Lower leg skin (tissue), 3 donors: ENCODE results near the gene PRAME.

Source experiments
- POLR2A ChIP-seq, 2 donors: fragments of 450-650 bp; IDR thresholded peaks; one replicate each; pipeline ENCODE4 v1.6.1; 2016 to 2017; ENCODE audit warnings: antibody characterized with exemption in 2 of 2, mild to moderate bottlenecking in 1 of 2, moderate library complexity in 1 of 2
- TF ChIP-seq, protein P1 (sequence below), 3 donors: fragments of 450-650 bp; IDR thresholded peaks; one replicate each; pipeline ENCODE4 v1.5.1; 2016; ENCODE audit warnings: antibody characterized with exemption in 3 of 3, mild to moderate bottlenecking in 3 of 3, moderate library complexity in 2 of 3

DNA sequence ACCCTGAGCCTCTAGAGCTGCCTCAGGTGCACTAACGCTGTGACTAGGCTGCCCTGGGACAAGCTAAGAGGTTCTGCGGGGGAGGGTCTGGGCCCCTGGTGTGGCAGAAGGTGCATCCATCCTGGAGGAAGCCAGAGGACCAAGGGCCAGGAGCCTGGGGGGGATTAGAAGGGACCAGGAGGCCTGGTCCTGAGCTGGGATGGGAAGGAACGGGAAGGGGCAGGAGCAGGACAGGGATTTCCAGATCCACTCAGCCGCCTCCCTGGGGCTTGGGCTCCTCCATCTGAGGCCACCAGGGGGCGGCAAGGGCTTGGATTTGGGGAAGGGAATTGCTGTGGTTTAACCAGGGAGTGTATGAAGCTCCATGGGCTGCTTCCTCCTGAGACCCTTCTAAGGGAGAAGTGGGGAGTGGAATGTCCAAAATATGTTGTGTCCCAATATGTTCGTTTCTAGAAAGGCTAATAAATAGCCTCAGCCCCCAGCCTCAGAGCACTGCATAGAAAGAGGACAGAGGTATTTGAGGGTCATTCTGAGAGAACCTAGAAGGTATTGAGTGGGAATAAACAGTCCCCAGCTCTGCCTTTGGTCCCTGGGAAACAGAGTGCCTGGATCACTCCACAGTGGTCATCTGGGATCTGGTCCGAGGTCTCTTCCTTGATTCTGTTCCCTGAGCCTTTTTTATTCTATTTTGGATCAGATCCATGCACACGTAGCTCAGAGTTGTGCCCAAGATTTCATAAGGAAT, 17.4 kb upstream of the PRAME start:
- TF ChIP-seq, protein P1, sequence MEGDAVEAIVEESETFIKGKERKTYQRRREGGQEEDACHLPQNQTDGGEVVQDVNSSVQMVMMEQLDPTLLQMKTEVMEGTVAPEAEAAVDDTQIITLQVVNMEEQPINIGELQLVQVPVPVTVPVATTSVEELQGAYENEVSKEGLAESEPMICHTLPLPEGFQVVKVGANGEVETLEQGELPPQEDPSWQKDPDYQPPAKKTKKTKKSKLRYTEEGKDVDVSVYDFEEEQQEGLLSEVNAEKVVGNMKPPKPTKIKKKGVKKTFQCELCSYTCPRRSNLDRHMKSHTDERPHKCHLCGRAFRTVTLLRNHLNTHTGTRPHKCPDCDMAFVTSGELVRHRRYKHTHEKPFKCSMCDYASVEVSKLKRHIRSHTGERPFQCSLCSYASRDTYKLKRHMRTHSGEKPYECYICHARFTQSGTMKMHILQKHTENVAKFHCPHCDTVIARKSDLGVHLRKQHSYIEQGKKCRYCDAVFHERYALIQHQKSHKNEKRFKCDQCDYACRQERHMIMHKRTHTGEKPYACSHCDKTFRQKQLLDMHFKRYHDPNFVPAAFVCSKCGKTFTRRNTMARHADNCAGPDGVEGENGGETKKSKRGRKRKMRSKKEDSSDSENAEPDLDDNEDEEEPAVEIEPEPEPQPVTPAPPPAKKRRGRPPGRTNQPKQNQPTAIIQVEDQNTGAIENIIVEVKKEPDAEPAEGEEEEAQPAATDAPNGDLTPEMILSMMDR (IDR thresholded peaks at IDR 0.05), result no peak
- no peak for TF ChIP-seq POLR2A (IDR thresholded peaks at IDR 0.05)
